OCI-LY3 (cell line): ENCODE results near the gene ZDHHC14.

Experiments
- H2AFZ ChIP-seq: fragments of 200-600, 300-600 bp; shearing (Covaris generic); 2 replicates; pipeline ENCODE4 v1.6.0; 2014; ENCODE audit warnings: antibody characterized with exemption, low read depth, low read length
- H3K27ac ChIP-seq: fragments of 200-600, 300-600 bp; sonication (generic); 2 replicates; pipeline ENCODE4 v1.5.1; 2014; ENCODE audit warnings: mild to moderate bottlenecking, low read length, moderate library complexity, mixed read lengths
- H3K27me3 ChIP-seq: fragments of 200-600, 300-600 bp; sonication (generic); 2 replicates; pipeline ENCODE4 v1.6.1; 2014; ENCODE audit warnings: low read depth, low read length, mixed read lengths
- H3K36me3 ChIP-seq: fragments of 200-600, 300-600 bp; sonication (generic); replicated peaks from 2 replicates; pipeline ENCODE3; 2014; ENCODE audit warnings: low read depth, low read length, mixed read lengths
- H3K4me1 ChIP-seq: fragments of 300-600, 200-600 bp; sonication (generic); 2 replicates; pipeline ENCODE4 v1.6.1; 2014; ENCODE audit warnings: low read length, mixed read lengths
- H3K4me2 ChIP-seq: fragments of 200-600, 300-600 bp; sonication (generic); 2 replicates; pipeline ENCODE4 v1.6.1; 2014; ENCODE audit warnings: low read length, mixed read lengths
- H3K4me3 ChIP-seq: fragments of 300-600, 200-600 bp; sonication (generic); 2 replicates; pipeline ENCODE4 v1.5.1; 2014; ENCODE audit warnings: antibody characterized with exemption, mild to moderate bottlenecking, low read length, moderate library complexity
- H3K79me2 ChIP-seq: fragments of 300-600, 200-600 bp; shearing (Covaris generic); 2 replicates; pipeline ENCODE4 v1.6.1; 2014; ENCODE audit warnings: mild to moderate bottlenecking, low read length, mixed read lengths
- H3K9ac ChIP-seq: fragments of 300-600, 200-600 bp; shearing (Covaris generic); 2 replicates; pipeline ENCODE4 v1.6.0; 2014; ENCODE audit warnings: mild to moderate bottlenecking, low read length, moderate library complexity
- H3K9me3 ChIP-seq: fragments of 200-600, 300-600 bp; shearing (Covaris generic); 2 replicates; pipeline ENCODE4 v1.6.1; 2014; ENCODE audit warnings: low read length, mixed read lengths; ENCODE audit not compliant: insufficient read depth
- H4K20me1 ChIP-seq: fragments of 200-600, 300-600 bp; sonication (generic); 2 replicates; pipeline ENCODE4 v1.6.1; 2016; ENCODE audit warnings: low read length, mixed read lengths; ENCODE audit not compliant: insufficient read depth
- CTCF ChIP-seq: fragments of 200-600, 300-600 bp; sonication (generic); IDR thresholded peaks from 2 replicates; pipeline ENCODE4 v1.5.1; 2014; ENCODE audit warnings: antibody characterized with exemption, low read length, low read depth
- EZH2phosphoT487 ChIP-seq: fragments of 200-600 bp; shearing (Covaris generic); IDR thresholded peaks from 2 replicates; pipeline ENCODE4 v1.6.1; 2018; ENCODE audit warnings: antibody characterized with exemption, mixed run types, low read depth

ZDHHC14 gene

GRCh38 chr6:157659536-157660271, 278.7 kb downstream of the ZDHHC14 start:
- Histone ChIP-seq H2AFZ (no peak overlapping the region), H3K4me2 (no peak overlapping the region), H3K27ac (no peak overlapping the region), H3K4me1 (no peaks in the 10 kb centered on the region), H3K27me3 (no peaks in the 10 kb centered on the region), H4K20me1 (no peaks in the 10 kb centered on the region), H3K79me2 (no peaks in the 10 kb centered on the region), H3K36me3 (no peaks in the 10 kb centered on the region), H3K9ac (no peak overlapping the region), H3K9me3 (no peaks in the 10 kb centered on the region), H3K4me3 (no peak overlapping the region)
- TF ChIP-seq EZH2phosphoT487 (no peak), CTCF (no peak)

DNA sequence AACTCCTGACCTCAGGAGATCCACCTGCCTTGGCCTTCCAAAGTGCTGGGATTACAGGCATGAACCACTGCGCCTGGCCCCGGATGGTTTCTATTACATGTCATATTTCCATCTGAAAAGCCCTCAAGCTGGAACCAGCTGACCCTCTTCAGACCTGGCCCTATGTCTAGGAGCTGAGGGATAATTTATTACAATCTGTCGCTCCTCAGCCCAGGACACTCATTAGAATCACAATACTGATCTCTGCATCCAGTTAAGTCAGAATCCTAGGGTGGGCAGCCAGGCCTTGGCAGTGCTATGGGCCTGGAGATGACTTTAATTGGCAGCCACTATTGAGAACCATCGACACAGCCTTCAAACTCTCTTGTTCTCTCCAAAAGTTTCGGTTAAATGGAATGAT, 279.4 kb downstream of the ZDHHC14 start:
- H3K9ac ChIP-seq: no peak overlapping the region
- H3K36me3 ChIP-seq: no peaks in the 10 kb centered on the region
- TF ChIP-seq EZH2phosphoT487: no peak
- TF ChIP-seq CTCF: no peak
- no peak overlapping the region for H3K27ac ChIP-seq
- H3K4me2 ChIP-seq: no peak overlapping the region
- H4K20me1 ChIP-seq: no peaks in the 10 kb centered on the region
- no peak overlapping the region for H3K4me3 ChIP-seq
- H3K27me3 ChIP-seq: no peaks in the 10 kb centered on the region
- H3K4me1 ChIP-seq: no peaks in the 10 kb centered on the region
- no peaks in the 10 kb centered on the region for H3K9me3 ChIP-seq
- H2AFZ ChIP-seq: no peak overlapping the region
- no peaks in the 10 kb centered on the region for H3K79me2 ChIP-seq

GRCh38 chr6:157661652-157662051, 280.7 kb downstream of the ZDHHC14 start:
- TF ChIP-seq CTCF (no peak), EZH2phosphoT487 (no peak)
- H4K20me1 ChIP-seq: no peaks in the 10 kb centered on the region
- no peak overlapping the region for H3K4me2 ChIP-seq
- no peaks in the 10 kb centered on the region for H3K27me3 ChIP-seq
- no peak overlapping the region for H3K9ac ChIP-seq
- H2AFZ ChIP-seq: no peak overlapping the region
- no peaks in the 10 kb centered on the region for H3K36me3 ChIP-seq
- no peaks in the 10 kb centered on the region for H3K4me1 ChIP-seq
- H3K9me3 ChIP-seq: no peaks in the 10 kb centered on the region
- H3K27ac ChIP-seq: no peak overlapping the region
- H3K4me3 ChIP-seq: no peak overlapping the region
- H3K79me2 ChIP-seq: no peaks in the 10 kb centered on the region

- Histone ChIP-seq H4K20me1 (no peaks in the 10 kb centered on the region), H3K4me1 (peaks cover 9% of the 10 kb centered on the region), H3K36me3 (no peaks in the 10 kb centered on the region), H2AFZ (no peak overlapping the region), H3K9ac (no peak overlapping the region), H3K4me3 (no peak overlapping the region), H3K4me2 (no peak overlapping the region), H3K27me3 (no peaks in the 10 kb centered on the region), H3K9me3 (no peaks in the 10 kb centered on the region), H3K79me2 (no peaks in the 10 kb centered on the region), H3K27ac (no peak overlapping the region)
- TF ChIP-seq EZH2phosphoT487 (no peak), CTCF (no peak)
Observed at GRCh38 chr6:157663261-157663660, 282.3 kb downstream of the ZDHHC14 start.
